MM.1S (cell line): Measurements from ENCODE around the gene LRRK1.

Experiments
- EZH2 ChIP-seq: fragments of 300-600 bp; sonication (generic); optimal IDR thresholded peaks from 2 replicates; pipeline ENCODE3; 2017; ENCODE audit warnings: low read depth, mild to moderate bottlenecking, antibody characterized with exemption, low read length, mixed read lengths
- EZH2phosphoT487 ChIP-seq: fragments of 300-600 bp; sonication (generic); IDR thresholded peaks from 2 replicates; pipeline ENCODE4 v1.6.1; 2018; ENCODE audit warnings: antibody characterized with exemption, low read length
- TF ChIP-seq, protein P1 (sequence below): fragments of 300-600 bp; sonication (generic); IDR thresholded peaks from 2 replicates; pipeline ENCODE4 v1.5.1; 2016; ENCODE audit warnings: antibody characterized with exemption, low read length, mixed read lengths

DNA sequence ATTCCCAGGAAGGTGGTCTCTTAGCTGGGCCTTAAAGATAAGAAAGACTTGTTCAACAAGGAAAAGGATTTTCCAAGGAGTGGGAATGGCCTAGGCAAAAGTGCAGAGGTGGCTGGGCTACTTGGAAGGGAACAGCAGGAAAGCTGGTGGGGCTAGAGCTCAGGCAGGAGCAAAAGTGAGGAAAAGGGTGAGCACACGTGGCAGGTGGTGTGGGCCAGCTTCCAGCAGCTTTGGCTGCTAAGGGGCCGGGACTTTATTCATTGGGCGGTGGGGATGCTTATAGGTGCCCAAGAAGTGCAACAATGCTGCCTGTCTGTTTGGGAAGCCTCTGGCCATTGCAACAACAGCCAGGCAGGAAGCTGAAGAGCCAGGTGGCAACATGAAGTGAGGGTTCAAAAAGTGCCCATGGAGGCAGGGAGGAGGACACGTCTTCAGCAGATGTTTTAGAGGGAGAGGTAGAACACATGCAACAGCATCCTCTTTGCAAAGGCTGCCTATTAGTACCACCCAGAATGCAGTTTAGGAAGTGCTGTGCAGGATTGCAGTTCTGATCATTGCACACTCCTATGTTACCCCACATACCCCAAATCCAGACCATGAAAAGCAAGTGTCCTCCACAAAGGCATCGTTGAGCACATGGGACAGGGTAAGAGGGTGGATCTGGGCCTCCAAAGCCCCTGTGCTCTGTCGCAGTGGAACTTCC is 25.7 kb upstream of the LRRK1 start:
- TF ChIP-seq, protein P1, sequence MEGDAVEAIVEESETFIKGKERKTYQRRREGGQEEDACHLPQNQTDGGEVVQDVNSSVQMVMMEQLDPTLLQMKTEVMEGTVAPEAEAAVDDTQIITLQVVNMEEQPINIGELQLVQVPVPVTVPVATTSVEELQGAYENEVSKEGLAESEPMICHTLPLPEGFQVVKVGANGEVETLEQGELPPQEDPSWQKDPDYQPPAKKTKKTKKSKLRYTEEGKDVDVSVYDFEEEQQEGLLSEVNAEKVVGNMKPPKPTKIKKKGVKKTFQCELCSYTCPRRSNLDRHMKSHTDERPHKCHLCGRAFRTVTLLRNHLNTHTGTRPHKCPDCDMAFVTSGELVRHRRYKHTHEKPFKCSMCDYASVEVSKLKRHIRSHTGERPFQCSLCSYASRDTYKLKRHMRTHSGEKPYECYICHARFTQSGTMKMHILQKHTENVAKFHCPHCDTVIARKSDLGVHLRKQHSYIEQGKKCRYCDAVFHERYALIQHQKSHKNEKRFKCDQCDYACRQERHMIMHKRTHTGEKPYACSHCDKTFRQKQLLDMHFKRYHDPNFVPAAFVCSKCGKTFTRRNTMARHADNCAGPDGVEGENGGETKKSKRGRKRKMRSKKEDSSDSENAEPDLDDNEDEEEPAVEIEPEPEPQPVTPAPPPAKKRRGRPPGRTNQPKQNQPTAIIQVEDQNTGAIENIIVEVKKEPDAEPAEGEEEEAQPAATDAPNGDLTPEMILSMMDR: no peak
- TF ChIP-seq EZH2 (no peak), EZH2phosphoT487 (no peak)
